ENCODE results near the gene PDCD1.

Gene PDCD1

DNA sequence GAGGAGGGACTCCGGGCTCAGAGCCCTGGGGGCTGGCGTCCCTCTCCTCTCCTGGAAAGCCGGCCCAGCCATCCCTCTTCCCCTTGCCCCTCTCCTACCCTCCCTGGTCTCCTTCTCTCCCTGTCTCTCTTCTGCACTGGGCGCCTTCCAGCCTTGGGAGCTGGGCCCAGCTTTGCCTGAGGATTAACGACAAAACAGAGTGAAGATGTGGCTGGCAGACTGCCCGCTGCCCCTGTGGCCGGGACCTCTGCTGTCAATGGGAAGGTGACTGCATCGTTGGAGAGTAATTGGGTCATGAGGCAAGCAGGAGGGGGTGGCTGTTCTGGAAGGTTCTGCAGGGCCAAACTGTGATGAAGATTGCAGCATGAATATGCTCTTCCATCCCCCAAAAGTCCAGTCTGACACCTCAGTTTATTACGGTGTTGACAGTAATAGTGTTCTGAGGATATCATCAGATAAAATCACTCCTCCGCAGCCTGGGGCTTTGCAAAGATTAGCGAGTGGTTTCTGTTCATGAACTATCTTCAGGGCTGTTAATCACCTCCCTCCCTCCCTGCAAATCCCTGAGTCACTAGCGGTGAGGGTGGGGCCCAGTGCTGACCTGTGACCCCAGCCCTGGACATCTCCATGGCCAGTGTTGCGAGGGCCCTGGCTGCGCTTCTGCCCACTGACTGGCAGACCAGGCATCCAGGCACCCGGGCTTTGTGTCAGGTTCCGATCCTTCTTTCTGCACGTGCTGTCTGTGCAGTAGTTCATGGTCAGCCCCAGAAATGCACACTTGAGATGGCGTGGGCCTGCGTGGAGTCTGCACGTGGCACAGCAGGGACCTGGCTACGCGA is 33.8 kb upstream of the PDCD1 start:
- H3K36me3 ChIP-seq (ENCODE audit: control insufficient read depth in 1 of 2, insufficient read depth in 2 of 2, low read length in 2 of 2): no peaks in the 10 kb centered on the region
- no peak overlapping the region for H3K4ac ChIP-seq (ENCODE audit: low read depth, low read length)
- H3K18ac ChIP-seq (ENCODE audit: low read length): no peak overlapping the region
- no peak overlapping the region for H2AFZ ChIP-seq (ENCODE audit: insufficient read depth, low read length, poor library complexity)
- no peaks in the 10 kb centered on the region for H3K79me1 ChIP-seq (ENCODE audit: low read length)
- no peak overlapping the region for H3K27ac ChIP-seq (ENCODE audit: low read depth, low read length)
- H4K91ac ChIP-seq (ENCODE audit: low read depth, low read length): no peak overlapping the region
- no peaks in the 10 kb centered on the region for H3K79me2 ChIP-seq (ENCODE audit: control insufficient read depth, insufficient read depth, low read length, poor library complexity)
- H3K23ac ChIP-seq (ENCODE audit: low read length): no peak overlapping the region
- peaks cover 7% of the 10 kb centered on the region for H3K9me3 ChIP-seq (ENCODE audit: insufficient read depth, low read depth, low read length)
- no peak overlapping the region for H2BK120ac ChIP-seq (ENCODE audit: insufficient read depth, low read length, poor library complexity)
- no peak overlapping the region for H3K4me2 ChIP-seq (ENCODE audit: low read length)
- H3K9ac ChIP-seq (ENCODE audit: low read length): no peak overlapping the region
- H3K27me3 ChIP-seq (ENCODE audit: insufficient read depth, low read length): no peaks in the 10 kb centered on the region
- H3K4me1 ChIP-seq (ENCODE audit: control insufficient read depth in 1 of 2, insufficient read depth in 2 of 2, low read length in 2 of 2): no peaks in the 10 kb centered on the region
- peak; percentile 57 to 67 for DNase-seq
- H4K12ac ChIP-seq (ENCODE audit: low read depth, low read length): no peak overlapping the region
- H3K4me3 ChIP-seq (ENCODE audit: low read depth, low read length): no peak overlapping the region
- WGBS (ENCODE audit: extremely low coverage, insufficient coverage, insufficient read length): no CpG with 5 or more reads among the region's 22 CpGs
- H2AK5ac ChIP-seq (ENCODE audit: low read length): no peak overlapping the region
- no peak overlapping the region for H4K8ac ChIP-seq (ENCODE audit: low read depth, low read length)
- no peak overlapping the region for H2BK12ac ChIP-seq (ENCODE audit: low read length)
- no peak overlapping the region for H3K14ac ChIP-seq (ENCODE audit: low read length)
- H2BK5ac ChIP-seq (ENCODE audit: low read depth, low read length, poor library complexity): no peak overlapping the region

DNA sequence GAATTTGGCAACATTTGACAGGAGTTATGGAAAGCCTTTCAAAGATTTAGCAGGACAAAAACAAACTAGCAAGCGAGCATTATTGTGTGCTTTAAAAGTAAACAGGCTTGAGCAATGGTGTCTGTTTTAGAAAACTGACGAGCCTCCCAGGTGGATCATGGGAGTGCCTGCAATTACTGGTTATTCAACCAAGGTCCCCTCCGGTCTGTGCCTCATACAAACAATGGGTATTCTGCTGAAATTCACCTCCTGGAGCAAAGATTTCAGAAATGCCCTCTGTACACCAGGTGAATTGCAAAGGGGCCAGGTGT is 33.2 kb upstream of the PDCD1 start:
- H2AFZ ChIP-seq (ENCODE audit: insufficient read depth, low read length, poor library complexity): no peak overlapping the region
- peak in 1 of 2 donors; percentile 54 for DNase-seq
- no peak overlapping the region for H2AK5ac ChIP-seq (ENCODE audit: low read length)
- H2BK5ac ChIP-seq (ENCODE audit: low read depth, low read length, poor library complexity): no peak overlapping the region
- no CpG with 5 or more reads among the region's 3 CpGs for WGBS (ENCODE audit: extremely low coverage, insufficient coverage, insufficient read length)
- no peaks in the 10 kb centered on the region for H3K27me3 ChIP-seq (ENCODE audit: insufficient read depth, low read length)
- no peak overlapping the region for H3K4me3 ChIP-seq (ENCODE audit: low read depth, low read length)
- no peak overlapping the region for H3K27ac ChIP-seq (ENCODE audit: low read depth, low read length)
- no peaks in the 10 kb centered on the region for H3K4me1 ChIP-seq (ENCODE audit: control insufficient read depth in 1 of 2, insufficient read depth in 2 of 2, low read length in 2 of 2)
- H3K14ac ChIP-seq (ENCODE audit: low read length): no peak overlapping the region
- H3K9ac ChIP-seq (ENCODE audit: low read length): no peak overlapping the region
- H3K4me2 ChIP-seq (ENCODE audit: low read length): no peak overlapping the region
- H3K79me1 ChIP-seq (ENCODE audit: low read length): no peaks in the 10 kb centered on the region
- H4K8ac ChIP-seq (ENCODE audit: low read depth, low read length): no peak overlapping the region
- no peak overlapping the region for H2BK120ac ChIP-seq (ENCODE audit: insufficient read depth, low read length, poor library complexity)
- H3K18ac ChIP-seq (ENCODE audit: low read length): no peak overlapping the region
- no peak overlapping the region for H4K12ac ChIP-seq (ENCODE audit: low read depth, low read length)
- peaks cover 7% of the 10 kb centered on the region for H3K9me3 ChIP-seq (ENCODE audit: insufficient read depth, low read depth, low read length)
- no peaks in the 10 kb centered on the region for H3K36me3 ChIP-seq (ENCODE audit: control insufficient read depth in 1 of 2, insufficient read depth in 2 of 2, low read length in 2 of 2)
- no peak overlapping the region for H3K23ac ChIP-seq (ENCODE audit: low read length)
- H4K91ac ChIP-seq (ENCODE audit: low read depth, low read length): no peak overlapping the region
- no peak overlapping the region for H3K4ac ChIP-seq (ENCODE audit: low read depth, low read length)
- H3K79me2 ChIP-seq (ENCODE audit: control insufficient read depth, insufficient read depth, low read length, poor library complexity): no peaks in the 10 kb centered on the region
- H2BK12ac ChIP-seq (ENCODE audit: low read length): no peak overlapping the region

DNA sequence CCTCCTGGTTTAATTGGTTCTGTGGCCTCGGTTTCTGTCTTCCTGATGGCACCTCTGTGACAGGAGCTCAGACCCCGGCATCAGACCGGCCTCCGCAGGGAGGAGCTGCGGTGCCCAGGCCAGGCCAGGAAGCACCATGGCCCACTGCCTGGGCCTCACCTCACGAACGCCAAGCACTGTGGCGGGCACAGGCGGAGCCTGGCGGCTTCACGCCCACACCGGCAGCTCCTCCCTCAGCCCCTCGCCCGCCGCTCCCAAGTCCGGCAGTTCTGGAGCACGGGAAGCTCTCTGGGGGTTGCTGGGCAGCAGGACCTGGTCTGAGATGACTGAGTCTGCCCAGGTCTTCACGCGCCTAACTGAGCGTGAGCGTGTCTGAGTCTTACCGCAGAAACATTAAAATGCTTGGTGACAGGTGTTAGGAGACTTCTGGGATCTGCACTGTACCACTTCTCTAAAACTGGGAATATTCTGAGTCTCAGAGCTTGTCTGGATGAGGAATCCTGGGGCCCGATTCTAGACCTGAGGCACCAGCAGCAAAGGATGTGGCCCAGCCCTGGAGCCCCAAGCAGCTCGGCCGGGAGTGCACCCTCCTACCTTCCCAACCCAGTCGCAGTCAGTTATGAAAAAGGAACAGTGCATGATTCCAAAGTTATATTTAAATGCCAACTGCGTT is 32.8 kb upstream of the PDCD1 start:
- Histone ChIP-seq H3K4me1 (ENCODE audit: control insufficient read depth in 1 of 2, insufficient read depth in 2 of 2, low read length in 2 of 2) (no peaks in the 10 kb centered on the region), H3K79me1 (ENCODE audit: low read length) (no peaks in the 10 kb centered on the region), H3K9me3 (ENCODE audit: insufficient read depth, low read depth, low read length) (peaks cover 7% of the 10 kb centered on the region), H3K18ac (ENCODE audit: low read length) (no peak overlapping the region), H2BK12ac (ENCODE audit: low read length) (no peak overlapping the region), H2AK5ac (ENCODE audit: low read length) (no peak overlapping the region), H4K8ac (ENCODE audit: low read depth, low read length) (no peak overlapping the region), H3K27ac (ENCODE audit: low read depth, low read length) (no peak overlapping the region), H3K27me3 (ENCODE audit: insufficient read depth, low read length) (no peaks in the 10 kb centered on the region), H3K4me2 (ENCODE audit: low read length) (no peak overlapping the region), H2AFZ (ENCODE audit: insufficient read depth, low read length, poor library complexity) (no peak overlapping the region), H3K23ac (ENCODE audit: low read length) (no peak overlapping the region), H3K4ac (ENCODE audit: low read depth, low read length) (no peak overlapping the region), H3K9ac (ENCODE audit: low read length) (no peak overlapping the region), H4K91ac (ENCODE audit: low read depth, low read length) (no peak overlapping the region), H3K36me3 (ENCODE audit: control insufficient read depth in 1 of 2, insufficient read depth in 2 of 2, low read length in 2 of 2) (no peaks in the 10 kb centered on the region), H3K4me3 (ENCODE audit: low read depth, low read length) (no peak overlapping the region), H2BK120ac (ENCODE audit: insufficient read depth, low read length, poor library complexity) (no peak overlapping the region), H3K79me2 (ENCODE audit: control insufficient read depth, insufficient read depth, low read length, poor library complexity) (no peaks in the 10 kb centered on the region), H4K12ac (ENCODE audit: low read depth, low read length) (no peak overlapping the region), H3K14ac (ENCODE audit: low read length) (no peak overlapping the region), H2BK5ac (ENCODE audit: low read depth, low read length, poor library complexity) (no peak overlapping the region)
- peak in 1 of 2 donors; percentile 35 for DNase-seq
- no CpG with 5 or more reads among the region's 27 CpGs for WGBS (ENCODE audit: extremely low coverage, insufficient coverage, insufficient read length)

DNA sequence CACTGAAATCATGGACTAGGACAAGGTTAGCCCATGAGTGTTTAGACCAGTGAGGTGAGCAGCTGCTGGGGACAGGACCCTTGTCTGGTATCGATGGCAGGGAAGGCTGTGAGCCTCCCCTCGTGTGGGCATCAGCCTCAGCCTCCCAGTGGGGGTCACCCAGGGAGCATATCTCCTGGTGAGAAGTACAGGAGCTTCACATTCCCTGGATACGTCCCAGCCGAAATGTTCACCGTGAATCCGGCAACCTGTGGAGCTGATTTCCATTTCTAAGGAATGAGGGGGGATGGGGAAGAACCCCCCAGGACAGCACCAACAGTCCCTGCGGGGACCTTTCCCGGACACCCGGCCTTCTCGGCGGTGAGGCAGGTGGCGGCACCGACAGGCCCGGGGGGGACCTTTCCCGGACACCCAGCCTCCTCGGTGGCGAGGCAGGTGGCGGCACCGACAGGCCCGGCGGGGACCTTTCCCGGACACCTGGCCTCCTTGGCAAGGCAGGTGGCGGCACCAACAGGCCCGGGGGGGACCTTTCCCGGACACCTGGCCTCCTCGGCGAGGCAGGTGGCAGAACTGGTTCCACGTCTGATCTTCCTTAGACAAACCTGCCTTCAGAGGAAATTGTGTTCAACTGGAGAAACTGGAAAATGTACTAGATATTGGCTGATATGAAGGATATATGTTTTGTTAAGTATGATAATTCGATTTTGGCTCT is 32.0 kb upstream of the PDCD1 start:
- H3K4me1 ChIP-seq (ENCODE audit: control insufficient read depth in 1 of 2, insufficient read depth in 2 of 2, low read length in 2 of 2): no peaks in the 10 kb centered on the region
- H3K9me3 ChIP-seq (ENCODE audit: insufficient read depth, low read depth, low read length): peaks cover 7% of the 10 kb centered on the region
- no peak overlapping the region for H4K8ac ChIP-seq (ENCODE audit: low read depth, low read length)
- H3K23ac ChIP-seq (ENCODE audit: low read length): no peak overlapping the region
- peak; percentile 91 to 94 for DNase-seq
- H3K4me3 ChIP-seq (ENCODE audit: low read depth, low read length): no peak overlapping the region
- H2BK120ac ChIP-seq (ENCODE audit: insufficient read depth, low read length, poor library complexity): no peak overlapping the region
- H2AFZ ChIP-seq (ENCODE audit: insufficient read depth, low read length, poor library complexity): no peak overlapping the region
- no peaks in the 10 kb centered on the region for H3K79me2 ChIP-seq (ENCODE audit: control insufficient read depth, insufficient read depth, low read length, poor library complexity)
- H3K18ac ChIP-seq (ENCODE audit: low read length): no peak overlapping the region
- no peak overlapping the region for H3K4ac ChIP-seq (ENCODE audit: low read depth, low read length)
- no peak overlapping the region for H3K27ac ChIP-seq (ENCODE audit: low read depth, low read length)
- H4K12ac ChIP-seq (ENCODE audit: low read depth, low read length): no peak overlapping the region
- H2BK5ac ChIP-seq (ENCODE audit: low read depth, low read length, poor library complexity): no peak overlapping the region
- no peaks in the 10 kb centered on the region for H3K27me3 ChIP-seq (ENCODE audit: insufficient read depth, low read length)
- no peaks in the 10 kb centered on the region for H3K36me3 ChIP-seq (ENCODE audit: control insufficient read depth in 1 of 2, insufficient read depth in 2 of 2, low read length in 2 of 2)
- no peak overlapping the region for H3K9ac ChIP-seq (ENCODE audit: low read length)
- H3K79me1 ChIP-seq (ENCODE audit: low read length): no peaks in the 10 kb centered on the region
- no peak overlapping the region for H4K91ac ChIP-seq (ENCODE audit: low read depth, low read length)
- no peak overlapping the region for H3K14ac ChIP-seq (ENCODE audit: low read length)
- WGBS (ENCODE audit: extremely low coverage, insufficient coverage, insufficient read length): no CpG with 5 or more reads among the region's 29 CpGs
- H2BK12ac ChIP-seq (ENCODE audit: low read length): no peak overlapping the region
- no peak overlapping the region for H2AK5ac ChIP-seq (ENCODE audit: low read length)
- H3K4me2 ChIP-seq (ENCODE audit: low read length): no peak overlapping the region

Data from trophoblast cell (in vitro differentiated cells and primary cell).